Heart right ventricle (tissue), 16 donors: ENCODE data around the gene PRR7. TPM values are rescaled to one million over a fixed set of nuclear protein-coding genes. Genes with fewer than 3 reads are reported as not detected.

Experiments
- ATAC-seq, 8 donors: fragments of 200-7000 bp; cut with Tn5 transposase; one replicate each; pipeline ENCODE4 v1.9.1; 2020; ENCODE audit warnings: mild to moderate bottlenecking in 8 of 8, moderate library complexity in 8 of 8, moderate number of reproducible peaks in 1 of 8
- DNase-seq, 2 donors: peaks; one replicate each; pipeline ENCODE4 v3.0.0-alpha.2; 2020
- H3K27ac ChIP-seq, 10 donors: fragments of 200-600 bp; sonication (generic) in 2 of 10; one replicate each; pipeline versions ENCODE4 v1.5.0 to v1.8.0; 2020 to 2022; ENCODE audit warnings: mild to moderate bottlenecking in 3 of 10
- H3K27me3 ChIP-seq, 7 donors: fragments of 200-600 bp; one replicate each; pipeline ENCODE4 v1.8.0; 2021 to 2022; ENCODE audit warnings: mild to moderate bottlenecking in 2 of 7
- H3K36me3 ChIP-seq, 9 donors: fragments of 200-600 bp; sonication (generic) in 1 of 9; one replicate each; pipeline versions ENCODE4 v1.5.0 to v1.8.0; 2020 to 2022; ENCODE audit warnings: mild to moderate bottlenecking in 2 of 9
- H3K4me1 ChIP-seq, 9 donors: fragments of 200-600 bp; sonication (generic) in 1 of 9; one replicate each; pipeline versions ENCODE4 v1.5.0 to v1.8.0; 2020 to 2022; ENCODE audit warnings: mild to moderate bottlenecking in 4 of 9
- H3K4me3 ChIP-seq, 10 donors: fragments of 200-600 bp; sonication (generic) in 2 of 10; one replicate each; pipeline versions ENCODE4 v1.5.0 to v1.8.0; 2020 to 2022; ENCODE audit warnings: mild to moderate bottlenecking in 7 of 10, moderate library complexity in 2 of 10
- H3K9me3 ChIP-seq, 11 donors: fragments of 200-600 bp in 10 of 11; sonication (generic) in 2 of 11; one replicate each; pipeline versions ENCODE4 v1.5.0 to v1.8.0; 2013 to 2022; ENCODE audit warnings: mild to moderate bottlenecking in 2 of 11, control low read depth in 1 of 11, moderate library complexity in 1 of 11
- WGBS, 2 donors: extraction: QIAGEN DNeasy Blood & Tissue Kit; methylation state at CpG; one replicate each; pipeline ENCODE4 v1.1.7; 2013; ENCODE audit warnings: inconsistent platforms in 1 of 2; 5-methylcytosine and 5-hydroxymethylcytosine counted together
- intact Hi-C, 10 donors: fragments of 100-400 bp; cut with DNase I; formaldehyde crosslinking; loops; one replicate each; pipeline versions ENCODE4 v1.11.1 to v1.14.2; 2022
- polyA plus RNA-seq, 2 donors: library from polyadenylated mRNA; stranded (reverse); fragments of 200-250 nt; gene quantifications; one replicate each; pipeline ENCODE4 v1.2.3, GENCODE V29; 2013
- total RNA-seq, 10 donors: library from RNA; stranded (reverse); fragmentation: NEBNext Ultra II Directional in 3 of 10; extraction: Animal tissue kit (Norgen Biotek cat#: 25700) in 3 of 10; gene quantifications; one replicate each; pipeline versions ENCODE4 v1.2.1 to v1.2.4, GENCODE V29; 2021 to 2023
- TF ChIP-seq, protein P1 (sequence below), 9 donors: fragments of 200-600 bp; sonication (generic) in 2 of 9; IDR thresholded peaks; one replicate each; pipeline versions ENCODE4 v1.5.0 to v1.8.0; 2021 to 2022; ENCODE audit warnings: antibody characterized with exemption in 9 of 9, mild to moderate bottlenecking in 5 of 9, moderate library complexity in 1 of 9
- donor health status: Arrhythmogenic right ventricular cardiomyopathy.
- donor health status: ischemic (EF 13 %, LVEDD 7.1; RV severe dilation, severe dysfunction).
- donor health status: healthy with polysubstance abuse.
- donor health status: DM: no; HTN: yes; CAD: no.
- donor health status: DM: no; HTN: no; CAD: no.
- donor health status: ischemic (EF 25% LVEDD 6.9; RV normal size, moderate dysfunction).
- donor health status: ischemic (EF 25% LVEDD 5.7; RV mildly dilated, moderate dysfunction).
- donor health status: healthy.
- donor health status: DM: yes; HTN: yes; CAD: no.
- donor health status: Ischemic cardiomyopathy.
- donor health status: ischemic (EF 35%, LVEDD 5.7; RV mildly dilated, moderate dysfunction).
- donor health status: nonischemic (EF 11% LVEDD 7.7; RV severe dilation, severe dysfunction).
- donor health status: DM: yes; HTN: yes; CAD: no.
- donor health status: PGD.
- donor health status: ischemic (EF 29% LVEDD 5.4; RV normal size, mild dysfunction).
- donor health status: nonischemic (EF 23%, LVEDD 6.1; RV moderate dilation, normal function).

Gene PRR7
- total and polyA plus RNA-seq, 12 donors, result 0.97 to 2.9 (median 2.0) TPM

DNA sequence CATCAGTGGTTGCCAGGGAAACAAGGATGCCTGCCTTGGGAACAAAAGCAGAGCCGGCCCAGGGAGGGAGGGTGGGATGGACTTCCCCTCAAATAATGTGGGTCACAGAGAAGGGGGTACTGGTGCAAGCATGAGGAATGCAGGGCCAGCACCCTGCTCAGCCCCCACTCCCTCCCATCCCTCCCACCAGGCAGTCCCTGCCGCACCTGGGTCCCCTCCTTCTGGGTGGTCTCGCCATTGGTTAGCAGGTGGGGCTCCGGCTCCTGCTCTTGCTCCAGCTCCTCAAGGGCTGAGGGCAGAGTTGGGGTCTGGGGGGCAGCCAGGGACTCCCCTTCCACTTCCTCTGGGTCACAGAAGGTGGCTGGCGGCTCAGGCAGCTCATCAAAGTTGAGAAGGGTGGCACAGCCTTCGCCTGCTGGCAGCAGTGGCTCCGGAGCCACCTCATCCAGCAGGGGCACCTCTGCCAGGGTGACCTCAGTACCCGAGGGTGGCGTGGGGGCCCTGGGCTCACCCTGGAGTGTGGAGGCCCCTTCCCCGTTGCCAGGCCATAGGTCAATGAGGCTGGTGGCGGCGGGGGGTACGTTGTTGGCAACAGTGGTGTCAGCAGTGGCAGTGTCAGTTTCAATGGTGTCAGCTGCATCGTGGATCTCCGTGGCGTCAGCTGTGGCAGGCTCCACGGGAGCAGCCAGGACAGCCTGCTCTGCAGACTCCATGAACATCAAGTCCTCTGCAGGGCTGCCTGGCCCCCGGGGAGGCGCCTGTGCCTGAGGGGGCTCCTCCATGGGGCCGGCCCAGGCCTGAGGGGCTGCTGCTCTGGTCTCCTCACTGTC lies 11.5 kb downstream of the PRR7 start:
- Histone ChIP-seq H3K36me3 (peaks cover 0 to 40% (median 13%) of the 10 kb centered on the region in 9 donors), H3K27ac (no peak overlapping the region), H3K4me1 (peaks cover 10 to 62% (median 48%) of the 10 kb centered on the region in 9 donors), H3K4me3 (no peak overlapping the region), H3K27me3 (peaks cover 0 to 15% (median 0%) of the 10 kb centered on the region in 7 donors), H3K9me3 (no peaks in the 10 kb centered on the region)
- ATAC-seq (no peak), DNase-seq (no peak)
- WGBS, 2 donors, result 88% methylated on average over 20 of the region's 20 CpGs
- intact Hi-C loops, result loop anchor here in 6 of 10 donors (2.0 to 10.0 kb wide), 7 partner anchors 39 to 343 kb away; partner anchors contain the start of genes MXD3 (in 2 of the 6) and PDLIM7 (in 2 of the 6)
- TF ChIP-seq, protein P1, sequence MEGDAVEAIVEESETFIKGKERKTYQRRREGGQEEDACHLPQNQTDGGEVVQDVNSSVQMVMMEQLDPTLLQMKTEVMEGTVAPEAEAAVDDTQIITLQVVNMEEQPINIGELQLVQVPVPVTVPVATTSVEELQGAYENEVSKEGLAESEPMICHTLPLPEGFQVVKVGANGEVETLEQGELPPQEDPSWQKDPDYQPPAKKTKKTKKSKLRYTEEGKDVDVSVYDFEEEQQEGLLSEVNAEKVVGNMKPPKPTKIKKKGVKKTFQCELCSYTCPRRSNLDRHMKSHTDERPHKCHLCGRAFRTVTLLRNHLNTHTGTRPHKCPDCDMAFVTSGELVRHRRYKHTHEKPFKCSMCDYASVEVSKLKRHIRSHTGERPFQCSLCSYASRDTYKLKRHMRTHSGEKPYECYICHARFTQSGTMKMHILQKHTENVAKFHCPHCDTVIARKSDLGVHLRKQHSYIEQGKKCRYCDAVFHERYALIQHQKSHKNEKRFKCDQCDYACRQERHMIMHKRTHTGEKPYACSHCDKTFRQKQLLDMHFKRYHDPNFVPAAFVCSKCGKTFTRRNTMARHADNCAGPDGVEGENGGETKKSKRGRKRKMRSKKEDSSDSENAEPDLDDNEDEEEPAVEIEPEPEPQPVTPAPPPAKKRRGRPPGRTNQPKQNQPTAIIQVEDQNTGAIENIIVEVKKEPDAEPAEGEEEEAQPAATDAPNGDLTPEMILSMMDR (IDR thresholded peaks at IDR 0.05), result peak in 1 of 9 donors; percentile 5

DNA sequence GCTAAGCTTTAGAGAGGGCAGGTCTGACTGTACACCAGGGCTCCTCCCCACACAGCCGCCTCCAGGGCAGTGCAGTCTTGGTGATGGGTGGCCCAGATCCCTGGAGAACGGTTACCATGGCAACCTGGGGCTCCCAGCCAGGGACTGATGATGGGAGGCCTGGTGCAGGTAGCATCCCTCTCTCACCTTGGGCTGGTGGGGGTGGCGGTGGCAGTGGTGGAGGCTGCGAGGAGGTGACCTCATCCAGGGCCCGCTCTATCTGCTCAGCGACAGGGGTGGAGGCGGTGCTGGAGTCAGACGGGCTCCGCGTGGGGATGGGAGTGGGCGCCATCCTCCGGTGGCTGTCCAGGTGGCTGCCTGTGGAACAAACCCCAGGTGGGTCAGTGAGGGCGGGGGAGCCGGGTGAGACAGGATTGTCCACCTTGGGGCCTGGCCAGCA lies 12.3 kb downstream of the PRR7 start:
- TF ChIP-seq, protein P1 (IDR thresholded peaks at IDR 0.05), result no peak
- Histone ChIP-seq H3K36me3 (peaks cover 0 to 46% (median 13%) of the 10 kb centered on the region in 9 donors), H3K9me3 (no peaks in the 10 kb centered on the region), H3K4me1 (peaks cover 7 to 54% (median 41%) of the 10 kb centered on the region in 9 donors), H3K27ac (no peak overlapping the region), H3K4me3 (no peak overlapping the region), H3K27me3 (peaks cover 0 to 13% (median 0%) of the 10 kb centered on the region in 7 donors)
- WGBS, 2 donors, result 90 to 93% methylated on average over 14 of the region's 14 CpGs
- intact Hi-C loops, result loop anchor here in 5 of 10 donors (5.0 to 10.0 kb wide), 5 partner anchors 38 to 344 kb away; partner anchors contain the start of genes MXD3 (in 2 of the 5) and PDLIM7 (in 1 of the 5)
- DNase-seq (no peak), ATAC-seq (no peak)

DNA sequence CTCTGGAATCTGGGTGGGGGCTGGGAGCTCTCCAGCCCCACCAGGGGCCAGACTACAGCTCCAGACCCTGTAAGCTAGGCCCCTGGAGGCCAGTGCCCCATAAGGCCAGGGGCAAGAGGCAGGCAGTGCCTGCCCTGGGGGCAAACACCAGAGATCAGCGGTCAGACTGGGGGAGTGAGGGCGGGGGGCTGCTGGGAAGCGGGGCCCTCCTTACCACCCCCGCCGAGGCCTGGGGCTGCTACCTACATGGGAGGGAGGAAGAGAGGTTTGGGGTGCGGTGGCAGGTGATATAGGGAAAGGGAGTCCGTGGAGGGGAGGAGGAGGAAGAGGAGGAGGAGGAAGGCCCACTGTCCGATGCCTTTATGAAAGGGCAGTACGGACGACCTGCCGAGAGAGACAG lies 12.7 kb downstream of the PRR7 start:
- Histone ChIP-seq H3K27ac (no peak overlapping the region), H3K4me1 (peaks cover 3 to 50% (median 37%) of the 10 kb centered on the region in 9 donors), H3K9me3 (no peaks in the 10 kb centered on the region), H3K36me3 (peaks cover 0 to 46% (median 13%) of the 10 kb centered on the region in 9 donors), H3K27me3 (peaks cover 0 to 10% (median 0%) of the 10 kb centered on the region in 7 donors), H3K4me3 (no peak overlapping the region)
- intact Hi-C loops, result loop anchor here in 5 of 10 donors (5.0 to 10.0 kb wide), 5 partner anchors 38 to 345 kb away; partner anchors contain the start of genes MXD3 (in 2 of the 5) and PDLIM7 (in 1 of the 5)
- 91 to 93% methylated on average over 11 of the region's 11 CpGs for WGBS, 2 donors
- no peak for DNase-seq
- TF ChIP-seq, protein P1 (IDR thresholded peaks at IDR 0.05), result no peak
- no peak for ATAC-seq

DNA sequence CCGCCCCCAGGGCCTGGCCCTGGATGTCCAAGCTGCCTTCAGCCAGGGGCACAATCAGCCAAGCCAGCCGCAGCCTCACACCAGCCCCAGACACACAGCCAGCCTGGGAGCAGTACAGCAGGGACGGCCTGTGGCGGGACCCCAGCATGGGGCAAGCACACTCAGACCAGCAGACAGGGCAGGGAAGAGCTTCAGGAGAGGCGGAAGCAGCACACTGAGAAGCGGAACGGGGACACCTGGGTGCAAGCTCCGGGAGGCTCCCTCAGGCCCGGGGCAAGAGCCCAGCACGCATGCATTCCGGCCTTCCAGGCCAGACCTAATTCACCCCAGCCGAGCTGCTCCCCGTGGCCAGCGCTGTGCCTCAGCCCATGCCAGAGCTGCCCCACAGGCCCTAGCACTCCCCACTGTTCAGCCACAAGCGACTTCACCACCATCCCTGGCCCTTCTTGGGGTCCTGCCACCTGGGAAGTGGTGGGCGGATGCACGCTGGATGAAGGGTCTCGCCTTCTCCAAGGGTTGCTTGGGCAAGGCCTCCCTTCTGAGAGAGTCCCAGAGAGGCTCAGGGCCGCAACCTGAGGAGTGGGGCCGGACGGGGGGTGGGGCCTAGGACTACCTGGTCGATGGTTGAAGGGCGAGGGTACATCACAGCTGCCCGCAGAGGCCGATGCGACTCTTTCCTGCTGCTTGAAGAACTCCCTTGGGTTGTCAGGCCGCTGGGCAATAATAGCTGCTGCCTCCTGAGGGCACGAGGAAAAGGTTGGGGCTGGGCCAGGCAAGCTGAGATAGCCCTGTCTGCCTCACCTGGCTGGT lies 13.4 kb downstream of the PRR7 start:
- TF ChIP-seq, protein P1 (IDR thresholded peaks at IDR 0.05), result no peak
- H3K4me1 ChIP-seq, result peaks cover 1 to 46% (median 33%) of the 10 kb centered on the region in 9 donors
- H3K4me3 ChIP-seq, result no peak overlapping the region
- no peak for DNase-seq
- H3K27me3 ChIP-seq, result peaks cover 0 to 8% (median 0%) of the 10 kb centered on the region in 7 donors
- WGBS, 2 donors, result 93 to 95% methylated on average over 28 of the region's 28 CpGs
- H3K36me3 ChIP-seq, result peaks cover 0 to 50% (median 13%) of the 10 kb centered on the region in 9 donors
- no peak for ATAC-seq
- no peak overlapping the region for H3K27ac ChIP-seq
- H3K9me3 ChIP-seq, result peaks cover 0 to 4% (median 0%) of the 10 kb centered on the region in 11 donors
- intact Hi-C loops, result loop anchor here in 5 of 10 donors (5.0 to 10.0 kb wide), 5 partner anchors 37 to 345 kb away; partner anchors contain the start of genes MXD3 (in 2 of the 5) and PDLIM7 (in 1 of the 5)
